Stimulated activated CD4-positive, alpha-beta T cell treated with anti-CD3 and anti-CD28 coated beads, Interleukin-12 subunit alpha, Interleukin-12 subunit beta, amount 100 ng/mL, for 4 hours (primary cell): Measurements from ENCODE around the gene RTN4.

Experiments
- DNase-seq: peaks from one replicate; pipeline ENCODE4 v3.0.0-alpha.2; 2020

RTN4 gene

DNA sequence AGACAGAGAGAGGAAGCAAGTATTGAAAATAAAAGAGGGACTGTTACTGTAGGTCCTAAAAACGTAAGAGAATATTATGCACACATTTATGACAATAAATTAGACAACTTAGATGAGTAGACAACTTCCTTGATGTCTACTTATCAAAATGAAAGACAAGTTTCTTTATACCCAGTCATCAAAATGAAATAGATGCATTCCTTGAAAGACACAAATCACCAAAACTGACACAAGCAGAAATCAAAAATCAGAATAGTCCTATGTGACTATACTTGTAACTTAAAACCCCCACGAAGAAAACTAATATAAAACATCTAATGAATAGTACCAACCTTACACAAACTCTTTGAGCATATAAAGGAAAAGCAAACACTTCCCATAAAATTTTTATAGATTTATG, 14.5 kb downstream of the RTN4 start:
- DNase-seq = no peak

DNA sequence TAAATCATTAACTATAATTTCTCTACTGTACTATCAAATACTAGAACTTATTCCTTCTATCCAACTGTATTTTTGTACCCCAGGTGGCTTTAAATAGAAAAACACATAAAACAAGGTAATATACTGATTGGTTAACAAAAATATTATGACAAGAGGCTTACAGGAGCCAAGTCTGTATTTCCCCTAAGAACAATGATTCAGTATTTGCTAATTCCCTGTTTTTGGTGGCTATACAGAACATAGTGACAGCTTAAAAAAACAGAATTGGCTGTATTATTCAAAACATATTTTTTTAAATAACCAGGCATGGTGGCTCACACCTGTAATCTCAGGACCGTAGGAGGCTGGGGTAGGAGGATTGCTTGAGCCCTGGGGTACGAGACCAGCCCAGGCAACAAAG, 16.3 kb downstream of the RTN4 start:
- DNase-seq = no peak

DNA sequence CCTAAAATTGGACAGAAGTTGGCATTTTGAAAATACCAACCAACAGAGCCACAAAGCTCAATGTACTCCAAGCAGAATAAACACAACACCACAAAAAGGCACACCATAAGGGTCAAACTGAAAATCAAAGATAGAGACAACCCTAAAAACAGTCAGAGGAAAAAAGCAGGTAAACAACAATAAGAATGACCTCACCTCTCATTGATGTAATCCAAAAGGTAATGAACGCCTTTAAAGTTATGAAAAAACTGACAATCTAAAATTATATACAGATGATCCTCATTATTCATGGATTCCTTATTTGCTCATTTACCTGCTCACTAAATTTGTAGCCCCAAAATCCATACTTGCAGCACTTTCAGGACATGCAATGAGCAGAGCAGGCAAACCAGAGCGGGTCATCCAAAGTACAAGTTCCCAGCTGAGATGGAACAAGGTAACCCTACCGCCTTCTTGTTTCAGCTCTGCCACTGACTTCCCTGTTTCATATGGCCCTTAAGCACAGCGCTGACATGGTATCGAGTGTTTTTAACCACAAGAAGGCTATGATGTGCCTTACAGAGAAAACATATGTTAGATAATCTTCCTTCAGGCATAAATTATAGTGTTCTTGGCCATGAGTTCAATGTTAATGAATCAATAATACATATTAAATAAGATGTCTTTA, 17.0 kb downstream of the RTN4 start:
- DNase-seq = no peak

DNA sequence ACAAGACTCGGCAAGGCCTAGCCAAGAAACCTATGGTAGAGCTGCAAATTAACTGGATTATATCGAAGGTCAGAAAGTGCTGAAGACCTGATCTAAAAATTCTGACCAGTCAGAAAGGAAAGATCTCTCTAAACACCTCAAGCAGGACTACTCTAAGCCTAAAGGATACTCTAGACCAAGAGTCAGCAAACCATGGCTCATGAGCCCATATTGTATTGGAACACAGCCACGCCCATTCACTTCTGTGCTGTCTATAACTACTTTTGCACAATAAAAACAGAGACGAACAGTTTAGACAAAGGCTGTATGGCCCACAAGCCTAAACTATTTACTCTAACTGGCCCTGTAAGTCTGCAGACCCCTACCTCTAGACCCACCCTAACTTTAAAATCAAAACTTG, 18.7 kb downstream of the RTN4 start:
- no peak for DNase-seq

DNA sequence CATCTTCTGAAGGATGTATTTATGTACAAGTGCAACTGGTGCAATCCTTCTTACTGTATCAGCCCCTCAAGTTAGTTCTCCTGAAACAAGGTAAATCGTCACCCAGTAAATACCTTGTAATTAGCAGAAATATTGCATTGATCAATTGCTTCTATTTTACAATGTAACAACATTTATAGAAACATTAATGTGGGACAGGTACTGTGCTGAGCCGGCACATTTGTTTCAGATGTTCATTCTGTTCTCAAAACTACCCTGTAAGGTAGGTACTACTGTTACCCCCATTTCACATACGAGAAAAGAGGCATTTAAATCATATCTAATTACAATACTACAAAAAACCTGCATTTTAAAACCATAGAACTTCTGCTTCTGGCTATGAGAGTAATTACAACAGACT, 19.5 kb downstream of the RTN4 start:
- no peak for DNase-seq

DNA sequence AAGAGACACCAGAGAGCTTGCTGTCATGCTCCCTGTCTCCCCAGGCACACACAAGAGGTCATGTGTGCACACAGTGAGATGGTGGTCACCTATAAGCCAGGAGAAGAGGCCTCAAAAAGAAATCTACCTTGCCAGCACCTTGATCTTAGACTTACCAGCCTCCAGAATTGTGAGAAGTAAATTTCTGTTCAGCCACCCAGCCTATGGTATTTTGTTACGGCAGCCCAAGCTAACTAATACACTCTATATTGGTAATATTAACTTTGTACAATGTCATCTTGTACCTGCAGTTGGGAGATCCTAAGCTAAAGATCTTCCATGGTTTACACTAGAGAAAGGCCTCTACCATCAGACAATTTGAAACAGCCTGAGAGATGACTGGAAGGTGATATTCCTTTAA, 21.2 kb downstream of the RTN4 start:
- no peak for DNase-seq

DNA sequence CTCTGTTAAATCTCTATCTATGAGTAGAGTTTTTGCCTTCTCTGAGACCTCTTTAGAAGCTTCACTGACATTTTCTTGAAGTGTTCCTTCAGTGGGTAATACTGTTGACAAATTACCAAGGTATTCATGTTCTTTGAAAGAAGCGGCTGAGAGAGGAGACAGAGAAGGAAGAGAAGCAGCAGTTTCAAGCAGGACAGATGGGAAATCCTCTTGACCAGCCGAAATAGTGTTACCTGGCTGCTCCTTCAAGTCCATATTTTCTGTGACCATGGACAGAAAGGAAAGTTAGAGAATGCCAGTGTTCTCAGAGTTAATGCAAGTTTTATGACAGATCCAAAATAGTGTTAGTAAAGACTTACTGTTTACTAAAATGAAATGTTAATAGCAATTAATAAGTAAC, 23.0 kb downstream of the RTN4 start:
- DNase-seq = no peak

DNA sequence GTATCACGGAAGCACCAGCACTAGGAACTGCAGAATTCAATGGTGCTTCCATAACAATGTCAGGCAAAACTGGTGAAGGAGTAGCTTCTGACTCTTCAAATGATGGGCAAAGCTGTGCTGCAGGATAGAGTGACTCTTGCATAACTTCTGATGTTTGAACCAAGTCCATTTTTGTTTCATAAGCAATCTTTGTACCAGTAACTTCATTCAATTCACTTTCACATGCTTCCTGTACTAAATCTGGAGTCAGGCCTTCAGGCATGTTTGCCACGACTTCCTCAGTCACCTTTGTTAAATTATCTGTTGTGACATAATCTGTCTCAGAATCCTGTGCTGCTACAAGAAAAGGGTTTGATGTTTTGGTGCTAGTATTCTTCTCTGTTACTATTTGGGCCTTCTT, 24.0 kb downstream of the RTN4 start:
- DNase-seq = no peak

DNA sequence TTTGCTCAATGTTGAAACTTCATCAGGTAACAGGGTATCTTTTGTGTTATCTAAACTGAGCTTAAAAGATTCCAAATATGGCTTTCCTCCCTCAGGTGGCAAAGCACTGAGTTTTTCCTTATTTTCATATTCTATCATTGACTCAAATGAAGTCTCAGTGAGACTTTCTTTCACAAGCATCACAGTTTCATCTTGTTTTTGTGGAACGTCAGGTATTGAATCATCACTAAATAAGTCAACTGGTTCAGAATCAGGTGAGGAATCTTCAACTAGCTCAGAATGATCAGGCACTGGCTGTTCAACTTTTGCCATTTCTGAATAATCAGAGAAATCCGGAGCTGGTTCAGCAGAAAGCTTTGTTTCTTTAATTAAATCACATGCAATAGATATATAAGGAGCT, 24.6 kb downstream of the RTN4 start:
- no peak for DNase-seq

DNA sequence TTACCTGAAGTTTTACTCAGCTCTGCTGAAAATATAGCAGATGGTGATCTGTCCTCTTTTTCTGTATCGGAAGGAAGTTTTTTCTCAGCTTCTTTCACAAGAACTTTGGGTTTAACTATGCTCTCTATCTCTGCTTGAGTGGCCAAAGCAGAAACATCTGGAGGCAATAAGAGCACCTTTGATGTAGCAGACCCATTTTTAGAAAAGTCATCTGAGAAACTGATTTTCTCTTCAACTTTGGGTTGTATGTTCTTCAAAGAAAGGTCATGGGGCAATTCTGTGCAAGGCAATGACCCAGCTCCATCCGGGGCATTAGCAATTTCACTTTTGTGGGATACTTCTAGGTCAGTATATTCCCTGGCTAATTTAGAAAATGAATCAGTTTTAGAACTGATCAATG, 25.2 kb downstream of the RTN4 start:
- DNase-seq = no peak

DNA sequence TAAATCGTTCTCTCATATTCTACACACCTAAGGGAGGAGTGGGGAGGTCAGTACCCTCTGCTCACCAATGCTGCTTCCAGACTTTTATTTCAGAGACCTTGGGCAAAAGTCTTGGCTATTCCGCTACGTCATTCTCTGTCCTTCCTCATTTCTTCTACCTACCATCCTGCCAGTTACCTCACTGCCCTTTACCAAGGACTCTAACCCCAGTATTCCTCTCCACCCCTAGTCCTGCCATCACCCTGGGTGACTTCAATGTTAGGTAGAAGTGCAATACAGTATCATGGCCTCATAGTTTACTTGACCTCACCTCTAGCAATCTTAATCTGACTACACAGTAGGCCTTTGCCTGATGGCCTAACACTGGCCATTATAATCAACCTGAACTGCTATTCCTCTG, 27.8 kb downstream of the RTN4 start:
- DNase-seq = no peak

DNA sequence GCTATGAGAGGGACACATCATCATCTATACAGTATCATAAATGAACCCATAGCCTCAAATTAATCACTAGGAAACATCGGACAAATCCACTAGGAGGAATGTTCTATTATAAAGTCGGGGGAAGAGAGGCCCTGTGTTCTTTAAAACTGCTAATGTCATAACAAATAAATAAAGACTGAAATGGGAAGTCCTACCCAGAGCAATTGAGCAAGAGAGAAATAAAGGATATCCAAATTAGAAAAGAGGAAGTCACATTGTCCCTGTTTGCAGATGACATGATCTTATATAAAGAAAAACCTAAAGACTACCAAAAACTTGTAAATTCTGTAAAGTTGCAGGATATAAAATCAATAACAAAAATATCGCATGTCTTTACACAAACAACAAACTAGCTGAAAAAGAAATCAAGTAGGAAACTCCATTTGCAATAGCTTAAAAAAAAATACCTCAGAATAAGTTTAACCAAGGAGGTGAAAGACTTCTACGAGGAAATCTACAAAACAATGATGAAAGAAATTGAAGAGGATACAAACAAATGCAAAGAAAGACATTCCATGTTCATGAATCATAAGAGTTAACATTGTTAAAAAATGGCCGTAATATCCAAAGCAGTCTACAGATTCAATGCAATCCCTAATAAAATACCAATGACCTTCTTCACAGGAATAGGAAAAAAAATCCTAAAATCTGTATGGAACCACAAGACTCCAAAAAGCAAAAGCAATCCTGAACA, 30.6 kb downstream of the RTN4 start:
- no peak for DNase-seq

DNA sequence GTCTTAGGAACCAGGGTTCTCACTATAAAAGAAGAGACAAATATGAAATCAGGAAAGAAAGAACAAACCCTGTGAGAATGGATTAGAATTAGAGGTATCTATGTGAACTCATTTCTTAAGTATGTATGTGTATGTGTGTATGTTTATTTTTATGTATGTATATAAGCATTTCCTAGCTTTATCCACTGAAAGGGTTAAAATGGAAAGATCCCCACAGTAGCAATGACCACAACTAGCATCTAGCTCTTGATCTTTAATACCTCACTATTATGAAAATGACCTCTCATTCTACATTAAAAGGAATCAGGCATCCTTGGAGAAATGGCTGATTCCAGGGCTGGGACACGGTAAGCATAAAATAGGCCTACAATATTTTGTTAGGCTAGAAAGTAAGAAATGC, 31.6 kb downstream of the RTN4 start:
- no peak for DNase-seq

DNA sequence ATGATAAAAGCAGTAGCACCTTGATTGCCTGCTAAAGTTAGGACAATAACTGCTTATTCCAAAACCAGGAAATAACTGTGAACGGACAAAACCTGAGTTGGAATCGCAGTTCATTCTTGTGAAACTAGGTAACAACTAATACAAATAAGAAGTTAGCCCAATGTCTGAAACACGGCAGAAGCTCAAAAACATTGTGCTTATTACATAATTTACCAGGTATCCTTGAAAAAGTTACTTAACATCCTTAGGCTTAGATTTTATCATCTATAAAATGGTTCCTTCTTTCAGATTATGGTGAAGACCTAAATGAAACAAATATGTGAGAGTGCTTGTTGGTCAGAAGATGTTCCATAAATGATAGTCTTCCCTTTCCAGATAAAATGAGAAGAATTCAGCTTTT, 32.4 kb downstream of the RTN4 start:
- DNase-seq = no peak

DNA sequence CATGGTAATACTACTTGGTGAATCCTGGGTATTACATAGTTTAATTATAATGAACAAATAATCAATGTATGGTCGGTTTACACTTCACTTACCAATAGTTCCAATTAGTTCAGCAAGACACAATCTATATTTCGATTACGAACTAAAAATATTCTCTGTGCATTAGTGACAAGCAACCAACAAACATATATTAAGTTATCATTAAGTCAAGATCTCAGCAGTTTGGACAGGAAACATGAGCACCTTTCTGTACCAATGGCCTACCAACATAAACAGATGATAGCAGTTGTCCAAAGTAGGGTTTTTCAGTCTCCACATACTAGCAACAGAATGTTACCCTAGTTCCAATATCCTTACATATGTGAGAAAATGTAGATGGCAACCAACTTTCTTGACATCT, 32.8 kb downstream of the RTN4 start:
- no peak for DNase-seq

DNA sequence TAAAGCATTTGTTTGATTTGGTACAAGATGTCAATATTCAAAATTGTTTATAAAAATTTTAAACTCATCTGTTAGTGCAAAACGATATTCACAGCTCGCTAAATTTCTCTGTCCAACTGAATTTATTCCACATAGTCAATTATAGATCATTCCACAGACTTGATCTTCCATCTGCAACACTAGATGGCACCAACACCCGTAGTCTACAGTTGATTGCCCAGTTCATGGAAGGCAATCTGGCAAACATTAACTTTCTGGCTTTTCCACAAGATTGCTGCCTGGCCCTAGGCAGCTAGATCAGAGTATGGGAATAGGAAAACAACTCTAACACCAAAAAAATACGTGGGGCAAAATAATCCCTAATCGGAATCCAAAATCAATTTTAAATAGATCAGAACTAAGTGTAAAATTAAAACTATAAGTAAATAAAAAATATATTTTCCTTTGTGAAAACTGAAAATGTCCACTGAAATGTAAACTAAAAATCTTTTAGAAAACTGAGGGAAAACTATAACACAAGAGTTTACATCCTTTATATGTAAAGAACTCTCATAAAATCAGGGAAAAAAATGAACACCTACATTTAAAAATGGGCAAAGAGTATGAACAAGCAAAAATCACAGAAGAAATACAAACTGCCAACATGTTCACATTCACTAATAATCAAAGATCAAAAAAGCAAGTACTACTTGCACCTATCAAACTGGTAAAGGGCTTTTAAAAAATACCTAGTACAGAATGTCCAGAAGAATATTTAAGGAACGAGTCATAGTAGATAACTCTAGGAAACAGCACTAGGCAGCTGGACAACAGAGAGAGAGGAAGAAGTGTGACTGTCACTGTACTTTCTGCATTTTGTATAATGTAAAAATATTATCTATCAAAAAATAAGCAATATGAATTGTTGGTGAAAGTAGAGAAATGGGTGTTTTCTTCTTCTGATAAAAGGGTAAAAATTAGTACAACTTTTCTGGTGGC, 35.0 kb downstream of the RTN4 start:
- peak; percentile 8 for DNase-seq

DNA sequence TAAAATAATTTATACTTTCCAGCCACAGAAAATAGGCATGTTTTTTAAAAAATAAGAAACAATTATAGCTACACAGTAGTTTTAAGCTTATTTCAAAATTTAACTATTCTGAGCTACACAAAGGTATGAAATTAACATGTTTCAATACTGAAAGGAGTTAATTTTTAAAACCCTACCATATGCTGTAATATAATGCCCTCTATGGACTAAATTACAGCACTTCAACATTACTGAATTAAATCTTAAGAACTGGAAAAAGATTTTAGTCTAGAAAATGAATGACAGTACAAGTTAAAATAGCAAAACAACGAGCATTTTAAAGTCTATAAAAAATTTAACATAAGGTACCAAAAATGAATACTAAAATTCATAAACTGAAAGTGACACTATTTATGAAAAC, 36.3 kb downstream of the RTN4 start:
- DNase-seq = no peak

DNA sequence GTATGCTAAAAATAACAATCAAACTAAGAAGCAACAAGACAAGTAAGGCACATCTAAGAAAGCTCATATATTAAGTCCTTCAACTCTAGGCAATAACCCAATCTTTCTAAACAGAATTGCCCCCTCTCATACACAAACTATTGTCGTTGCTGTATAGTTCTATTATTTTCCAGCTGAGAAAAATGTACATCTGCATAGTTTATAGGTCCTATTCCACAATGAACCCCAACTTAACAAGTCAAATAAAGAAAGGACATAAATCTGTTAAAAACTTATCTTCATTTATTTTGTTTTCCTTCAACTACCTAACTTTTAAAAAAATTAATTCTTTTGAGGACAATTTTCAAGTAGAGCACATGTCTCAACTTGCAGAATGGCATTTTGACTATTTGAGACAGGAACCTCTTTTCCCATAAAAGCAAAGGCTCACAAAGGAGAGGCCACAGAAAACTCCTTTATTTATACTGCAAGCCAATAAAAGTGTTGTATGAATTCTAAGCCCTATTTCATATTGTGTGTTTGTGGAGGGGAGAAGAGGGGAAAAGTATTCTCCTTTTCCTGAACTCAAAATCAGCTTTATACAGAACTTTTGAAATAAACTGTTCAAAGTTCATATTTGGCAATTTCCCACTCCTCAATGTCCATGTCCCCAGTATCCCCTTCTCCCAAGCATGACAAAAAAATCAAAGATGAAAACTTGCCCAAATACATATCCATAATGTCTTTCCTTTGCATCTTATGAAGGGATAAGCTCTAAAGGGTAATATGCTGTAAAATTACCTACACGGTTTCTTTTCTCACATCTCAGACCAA, 37.4 kb downstream of the RTN4 start:
- DNase-seq = no peak

DNA sequence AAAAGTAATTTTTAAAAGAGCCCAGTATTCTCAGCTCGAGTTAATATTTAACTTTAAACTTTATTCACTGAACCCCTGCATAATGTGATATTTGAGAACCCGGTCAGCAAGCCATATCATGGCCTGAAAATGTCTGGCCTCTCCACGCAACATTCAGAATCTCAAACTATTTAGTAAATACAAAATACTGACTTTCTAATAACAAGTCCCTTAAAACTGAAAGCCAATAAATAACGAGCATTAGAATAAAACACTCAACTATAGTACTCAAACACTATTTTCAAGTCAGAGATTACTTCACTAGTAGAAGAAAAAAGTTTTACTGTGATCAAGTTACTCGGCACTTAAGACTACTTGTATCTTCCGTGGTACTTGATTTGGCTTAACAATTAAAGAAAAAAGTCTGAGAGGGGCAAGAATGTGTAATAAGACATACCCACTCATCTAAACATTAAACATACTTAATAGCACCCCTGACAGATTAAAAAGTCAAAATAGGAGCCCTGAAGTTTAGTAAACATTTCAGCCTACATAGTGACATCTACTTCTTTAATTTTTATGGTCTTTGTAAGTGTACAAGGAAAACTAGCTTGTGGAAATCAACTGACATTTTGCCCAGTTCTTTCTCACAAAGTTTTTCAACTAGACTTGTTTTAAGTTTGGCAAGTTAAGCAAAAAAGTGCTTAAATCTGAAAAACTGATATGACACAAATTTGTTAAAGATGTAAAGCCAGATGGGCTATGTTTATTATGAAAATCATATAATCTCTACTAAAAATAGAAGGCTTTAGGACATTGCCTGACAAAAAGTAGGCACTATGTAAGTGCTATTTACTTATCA, 38.2 kb downstream of the RTN4 start:
- no peak for DNase-seq

DNA sequence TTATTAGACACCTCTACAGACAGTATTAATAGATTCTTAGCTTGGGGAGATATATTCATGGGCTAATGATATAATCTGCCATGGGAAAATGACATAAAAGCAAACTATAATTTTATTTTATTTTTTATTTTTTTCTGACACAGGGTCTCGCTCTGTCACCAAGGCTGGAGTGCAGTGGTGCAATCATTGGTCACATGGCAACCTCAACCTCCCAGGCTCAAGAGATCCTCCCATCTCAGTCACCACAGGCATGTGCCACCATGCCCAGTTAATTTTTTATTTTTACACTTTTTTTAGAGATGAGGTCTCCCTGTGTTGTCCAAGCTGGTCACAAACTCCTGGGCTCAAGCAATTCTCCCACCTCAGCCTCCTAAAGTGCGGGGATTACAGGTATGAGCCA, 39.3 kb downstream of the RTN4 start:
- no peak for DNase-seq

DNA sequence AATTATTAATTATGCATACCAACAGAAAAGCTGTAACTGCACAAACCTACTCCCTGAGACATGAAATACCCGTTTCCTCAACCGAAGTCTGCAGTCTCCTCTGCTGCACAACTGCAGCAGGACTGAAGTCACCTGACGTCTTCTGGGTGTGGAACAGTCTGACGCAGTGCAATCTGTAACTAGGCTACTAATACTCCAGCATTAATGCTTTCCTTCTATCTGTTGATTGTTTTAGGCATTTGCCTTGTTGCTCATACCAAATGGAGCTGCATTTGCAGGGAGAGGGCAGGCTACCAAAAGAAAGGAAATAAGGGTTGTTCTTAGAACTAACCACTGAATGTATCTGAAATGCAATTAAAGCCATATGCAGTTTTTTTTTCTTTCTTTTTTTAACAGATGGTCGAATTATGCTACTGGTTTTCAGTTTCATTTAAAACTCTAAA, 40.1 kb downstream of the RTN4 start:
- DNase-seq = peak; percentile 3
